Endothelial cell of umbilical vein (primary cell): ENCODE results near the gene GPR75. TPM values are rescaled to one million over a fixed set of nuclear protein-coding genes. Genes with fewer than 3 reads are reported as not detected.

Experiments used
- BruUV-seq: library from RNA; stranded (reverse); fragments of 400-500 nt; replicated peaks from 2 replicates; lab custom pipeline; 2021; lab: Mats Ljungman, UMichigan
- CTCF ChIA-PET: fragments of 300-600, 350-600 bp; sonication (Branson Sonifier 250); formaldehyde crosslinking; loops from one replicate; lab custom pipeline; 2021; ENCODE audit warnings: antibody characterized with exemption, inconsistent platforms; lab: Charles Lee
- POLR2A ChIA-PET: fragments of 300-600, 350-600 bp; sonication (Branson Sonifier 250); formaldehyde crosslinking; loops from one replicate; lab custom pipeline; 2021; ENCODE audit warnings: antibody characterized with exemption, inconsistent platforms; lab: Charles Lee
- DNase-seq: peaks from one replicate; pipeline ENCODE4 v3.0.0-alpha.2; 2011; ENCODE audit warnings: low read depth, low spot score
- FAIRE-seq: peaks from 2 replicates; lab custom pipeline; 2011; peaks lifted over from hg19 to GRCh38; lab: Jason Lieb, UNC
- H2AFZ ChIP-seq: 2 replicates; pipeline ENCODE4 v1.6.0; 2012; ENCODE audit warnings: low read depth, low read length, control low read depth, inconsistent platforms
- H3K27ac ChIP-seq: 2 replicates; pipeline ENCODE4 v1.5.1; 2011; ENCODE audit warnings: low read depth, mild to moderate bottlenecking, control low read depth, low read length, moderate library complexity; ENCODE audit not compliant: insufficient read depth
- H3K27me3 ChIP-seq, 2 experiments: 2 replicates each; pipeline versions ENCODE4 v1.6.0 to v1.6.1; 2011; ENCODE audit warnings: low read length in 2 of 2, mixed read lengths in 1 of 2; ENCODE audit not compliant: control insufficient read depth in 2 of 2, insufficient read depth in 2 of 2
- H3K36me3 ChIP-seq, 2 experiments: 2 replicates in 1 of 2; 3 replicates in 1 of 2; pipeline ENCODE4 v1.5.1; 2011; ENCODE audit warnings: low read length in 2 of 2, mild to moderate bottlenecking in 1 of 2, moderate library complexity in 1 of 2; ENCODE audit not compliant: control insufficient read depth in 2 of 2, insufficient read depth in 2 of 2; ENCODE audit errors: extremely low read depth in 1 of 2
- H3K4me1 ChIP-seq: 3 replicates; pipeline ENCODE4 v1.5.1; 2011; ENCODE audit warnings: mild to moderate bottlenecking, low read length; ENCODE audit not compliant: control insufficient read depth, insufficient read depth; ENCODE audit errors: extremely low read depth
- H3K4me2 ChIP-seq: 2 replicates; pipeline ENCODE4 v1.6.1; 2011; ENCODE audit warnings: low read length, control low read depth, mixed read lengths; ENCODE audit not compliant: insufficient read depth
- H3K4me3 ChIP-seq, 3 experiments: fragments of 200-600 bp in 1 of 3; sonication (generic), shearing (Covaris generic) in 1 of 3; replicated peaks in 1 of 3; 2 replicates each; pipeline ENCODE4 v1.5.1; 2011 to 2016; ENCODE audit warnings: control low read depth in 3 of 3, low read length in 3 of 3, mild to moderate bottlenecking in 2 of 3, inconsistent platforms in 1 of 3, low read depth in 1 of 3, moderate library complexity in 1 of 3; ENCODE audit not compliant: insufficient read depth in 1 of 3
- H3K79me2 ChIP-seq: 2 replicates; pipeline ENCODE4 v1.6.0; 2012; ENCODE audit warnings: low read length, inconsistent platforms; ENCODE audit not compliant: control insufficient read depth, insufficient read depth
- H3K9ac ChIP-seq: replicated peaks from 2 replicates; pipeline ENCODE3; 2011; ENCODE audit warnings: low read length, control low read depth; ENCODE audit not compliant: insufficient read depth; ENCODE audit errors: extremely low read depth
- H3K9me1 ChIP-seq: replicated peaks from 3 replicates; pipeline ENCODE4 v1.6.0; 2011; ENCODE audit warnings: mild to moderate bottlenecking, low read length; ENCODE audit not compliant: control insufficient read depth, insufficient read depth; ENCODE audit errors: extremely low read depth
- H3K9me3 ChIP-seq: replicated peaks from 2 replicates; pipeline ENCODE4 v1.5.1; 2012; ENCODE audit warnings: low read length, inconsistent platforms; ENCODE audit not compliant: control insufficient read depth, insufficient read depth
- H4K20me1 ChIP-seq: replicated peaks from 2 replicates; pipeline ENCODE3; 2011; ENCODE audit warnings: mild to moderate bottlenecking, low read length; ENCODE audit not compliant: control insufficient read depth, insufficient read depth; ENCODE audit errors: extremely low read depth
- CTCF ChIP-seq, 2 donors: IDR thresholded peaks; 1 replicate in 1 of 2; 2 replicates in 1 of 2; pipeline ENCODE4 v1.5.1; 2011; ENCODE audit warnings: low read length in 2 of 2, mild to moderate bottlenecking in 2 of 2, moderate library complexity in 2 of 2, control low read depth in 1 of 2, inconsistent platforms in 1 of 2, low read depth in 1 of 2; ENCODE audit not compliant: insufficient read depth in 1 of 2; ENCODE audit errors: extremely low read depth in 1 of 2
- EZH2 ChIP-seq: IDR thresholded peaks from 2 replicates; pipeline ENCODE4 v1.6.1; 2012; ENCODE audit warnings: borderline replicate concordance, low read depth, mild to moderate bottlenecking, moderate library complexity, low read length, inconsistent platforms; ENCODE audit not compliant: severe bottlenecking
- FOS ChIP-seq: IDR thresholded peaks from 2 replicates; pipeline ENCODE4 v1.6.1; 2011; ENCODE audit warnings: mild to moderate bottlenecking, low read length, moderate library complexity, borderline replicate concordance; ENCODE audit not compliant: insufficient read depth
- GATA2 ChIP-seq: IDR thresholded peaks from 2 replicates; pipeline ENCODE4 v1.7.0; 2011; ENCODE audit warnings: low read depth, mild to moderate bottlenecking, moderate library complexity, mixed read lengths, low read length; ENCODE audit not compliant: insufficient read length, insufficient read depth
- JUN ChIP-seq: IDR thresholded peaks from 2 replicates; pipeline ENCODE4 v1.6.1; 2011; ENCODE audit warnings: borderline replicate concordance, low read depth; ENCODE audit not compliant: insufficient read length, insufficient read depth
- MAX ChIP-seq: IDR thresholded peaks from 2 replicates; pipeline ENCODE4 v1.6.1; 2011; ENCODE audit not compliant: insufficient read depth, insufficient read length
- MYC ChIP-seq: IDR thresholded peaks from one replicate; pipeline ENCODE4 v1.6.1; 2011; ENCODE audit warnings: mild to moderate bottlenecking, low read depth, low read length
- POLR2A ChIP-seq: IDR thresholded peaks from 2 replicates; pipeline ENCODE4 v1.6.1; 2012; ENCODE audit warnings: low read depth, mild to moderate bottlenecking, control low read depth, low read length
- POLR2AphosphoS5 ChIP-seq: IDR thresholded peaks from 2 replicates; pipeline ENCODE4 v1.6.1; 2012; ENCODE audit warnings: low read depth, mild to moderate bottlenecking, control low read depth, low read length, moderate library complexity; ENCODE audit not compliant: insufficient read depth
- dilution Hi-C: fragments of 300-500 bp; cut with MboI; formaldehyde crosslinking; loops from one replicate; pipeline ENCODE4 v1.15.0; 2019; ENCODE audit warnings: low sequenced_read_pairs; ENCODE audit not compliant: extremely low pct_ligation_motif_present
- intact Hi-C: fragments of 100-400 bp; cut with micrococcal nuclease; formaldehyde crosslinking; loops from one replicate; pipeline ENCODE4 v1.10.0; 2022
- polyA plus RNA-seq, 4 experiments: library from polyadenylated mRNA; depleted of rRNA in 3 of 4; stranded (reverse) in 3 of 4; unstranded in 1 of 4; fragments of >200 nt; gene quantifications; 2 replicates each; pipeline versions ENCODE4 v1.2.1 to v1.2.3, GENCODE V29; 2011 to 2012; ENCODE audit warnings: missing spikeins in 1 of 4
- total RNA-seq: library from RNA; stranded (reverse); gene quantifications from 2 replicates; pipeline ENCODE4 v1.2.3, GENCODE V29; 2021

Gene GPR75
- total and polyA plus RNA-seq, 2 donors (not counting 3 experiments of a cell fraction or from before 2014, with no cell fraction given) = 4.4 to 4.7 TPM

GRCh38 chr2:53874401-53874950 lies 14.7 kb upstream of the GPR75 start:
- no peaks in the 10 kb centered on the region for H3K9me1 ChIP-seq
- H3K9ac ChIP-seq = no peak overlapping the region
- peaks cover 2 to 18% of the 10 kb centered on the region in 2 experiments for H3K36me3 ChIP-seq
- no peak overlapping the region for H3K4me3 ChIP-seq
- H2AFZ ChIP-seq = no peak overlapping the region
- H3K9me3 ChIP-seq = no peaks in the 10 kb centered on the region
- POLR2A ChIA-PET = no interaction called here
- no peak for TF ChIP-seq POLR2AphosphoS5
- no peak for TF ChIP-seq CTCF (IDR thresholded peaks at IDR 0.05; ENCODE audit: extremely low read depth in 1 of 2, insufficient read depth in 1 of 2, low read depth in 1 of 2, low read length in 2 of 2)
- no peak for TF ChIP-seq MAX
- no peak for TF ChIP-seq MYC
- no peak for TF ChIP-seq EZH2
- TF ChIP-seq JUN = no peak
- no peak for TF ChIP-seq GATA2
- TF ChIP-seq POLR2A = no peak
- no peak for TF ChIP-seq FOS
- intact Hi-C loops (no loop called here), dilution Hi-C loops (no loop called here)
- DNase-seq (no peak), FAIRE-seq (no peak)
- CTCF ChIA-PET = no interaction called here
- BruUV-seq = no TSS peak
- H3K4me2 ChIP-seq = no peak overlapping the region
- peaks cover 2% of the 10 kb centered on the region for H4K20me1 ChIP-seq
- H3K4me1 ChIP-seq = peaks cover 3% of the 10 kb centered on the region
- H3K79me2 ChIP-seq = peaks cover 1% of the 10 kb centered on the region
- no peaks in the 10 kb centered on the region for H3K27me3 ChIP-seq
- no peak overlapping the region for H3K27ac ChIP-seq
